Prostate gland (tissue), 2 donors: ENCODE measurements around the gene PER2. TPM values are rescaled to one million over a fixed set of nuclear protein-coding genes. Genes with fewer than 3 reads are reported as not detected.

Source experiments
- DNase-seq: peaks from one replicate; pipeline ENCODE4 v3.0.0-alpha.2; 2019; ENCODE audit warnings: low spot score
- H3K27ac ChIP-seq, 2 donors: fragments of 200-600 bp; sonication (generic); 2 replicates each; pipeline ENCODE4 v1.5.1; 2017 to 2019
- H3K27me3 ChIP-seq: fragments of 200-600 bp; sonication (generic); replicated peaks from 2 replicates; pipeline ENCODE4 v1.5.1; 2019; ENCODE audit not compliant: insufficient read depth
- H3K36me3 ChIP-seq, 2 donors: fragments of 200-600 bp; sonication (generic); 1 replicate in 1 of 2; 2 replicates in 1 of 2; pipeline versions ENCODE4 v1.5.1 to v1.8.1; 2017 to 2019
- H3K4me1 ChIP-seq: fragments of 200-600 bp; sonication (generic); replicated peaks from 2 replicates; pipeline ENCODE4 v1.5.1; 2019
- H3K4me3 ChIP-seq, 2 donors: fragments of 200-600 bp; sonication (generic); 2 replicates each; pipeline ENCODE4 v1.5.1; 2017 to 2019
- H3K9me3 ChIP-seq: fragments of 200-600 bp; sonication (generic); 2 replicates; pipeline ENCODE4 v1.5.1; 2017
- CTCF ChIP-seq, 4 experiments: fragments of 200-600 bp in 2 of 4; fragments of 450-650 bp in 2 of 4; sonication (generic) in 2 of 4; IDR thresholded peaks; 1 replicate in 3 of 4; 2 replicates in 1 of 4; pipeline ENCODE4 v1.5.1; 2016 to 2019; ENCODE audit warnings: antibody characterized with exemption in 4 of 4, mild to moderate bottlenecking in 2 of 4, moderate library complexity in 2 of 4
- POLR2A ChIP-seq: fragments of 450-650 bp; IDR thresholded peaks from one replicate; pipeline ENCODE4 v1.6.1; 2016; ENCODE audit warnings: antibody characterized with exemption, mild to moderate bottlenecking
- POLR2AphosphoS5 ChIP-seq: sonication (generic); formaldehyde crosslinking; IDR thresholded peaks from one replicate; pipeline ENCODE4 v1.6.1; 2017; ENCODE audit warnings: antibody characterized with exemption
- WGBS: methylation state at CpG from one replicate; pipeline ENCODE4 v1.1.5; 2018; 5-methylcytosine and 5-hydroxymethylcytosine counted together
- intact Hi-C: fragments of 100-400 bp; cut with DNase I; formaldehyde crosslinking; loops from one replicate; pipeline ENCODE4 v1.14.2; 2022
- total RNA-seq, 2 donors: library from RNA; depleted of rRNA; stranded (reverse); fragments of >200 nt; gene quantifications; one replicate each; pipeline ENCODE4 v1.1.0, GENCODE V29; 2016

The PER2 gene
- total RNA-seq, 2 donors from 2014 or later, result 24.0 to 53.1 TPM

DNA sequence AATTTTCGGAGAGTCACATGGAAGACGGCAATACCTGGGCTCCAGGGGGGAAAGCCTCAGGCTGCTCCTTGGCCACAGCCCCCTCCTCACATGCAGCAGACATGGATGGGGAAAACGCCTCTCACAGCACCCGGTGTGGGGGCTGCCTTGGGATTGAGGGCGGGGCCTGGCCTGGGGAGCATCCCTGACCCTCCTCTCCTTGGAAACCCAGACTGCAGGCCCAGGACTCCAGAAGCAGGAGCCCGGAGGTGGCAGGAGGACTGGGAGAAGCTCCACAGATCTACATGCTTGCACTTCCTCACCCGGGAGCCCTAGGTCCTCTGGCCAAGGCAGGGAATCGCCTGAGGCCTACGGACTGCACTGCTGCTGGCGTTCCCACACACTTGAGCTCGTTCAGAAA lies 36.4 kb downstream of the PER2 start:
- Histone ChIP-seq H3K4me1 (no peaks in the 10 kb centered on the region), H3K9me3 (no peaks in the 10 kb centered on the region), H3K36me3 (peaks cover 20 to 24% of the 10 kb centered on the region in 2 donors), H3K27me3 (no peaks in the 10 kb centered on the region), H3K4me3 (no peak overlapping the region), H3K27ac (no peak overlapping the region)
- TF ChIP-seq POLR2AphosphoS5 (no peak), POLR2A (no peak), CTCF (IDR thresholded peaks at IDR 0.05) (no peak)
- intact Hi-C loops, result no loop called here
- DNase-seq, result no peak
- WGBS, result 85% methylated on average over 11 of the region's 11 CpGs

DNA sequence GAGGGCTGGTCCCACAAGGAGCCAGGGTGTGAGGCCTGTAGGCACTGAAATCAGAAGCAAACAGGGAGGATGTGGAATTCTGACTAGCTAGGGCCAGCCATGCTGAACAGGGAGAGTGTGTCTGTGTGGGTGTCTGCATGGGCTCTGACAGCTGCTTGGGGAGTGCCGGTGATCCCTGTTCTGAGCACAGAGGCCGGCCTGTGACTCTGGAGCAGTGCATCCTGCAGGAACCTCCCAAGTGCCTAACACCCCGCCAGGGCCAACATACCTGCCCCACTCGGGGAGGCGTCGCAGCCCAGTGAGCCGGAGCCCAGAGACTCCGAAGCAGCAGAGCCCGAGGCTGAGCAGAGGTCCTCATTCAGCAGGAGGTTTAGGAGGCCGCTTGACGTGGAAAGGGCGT lies 37.1 kb downstream of the PER2 start:
- H3K27ac ChIP-seq, result no peak overlapping the region
- peaks cover 20 to 24% of the 10 kb centered on the region in 2 donors for H3K36me3 ChIP-seq
- DNase-seq, result no peak
- H3K4me1 ChIP-seq, result no peaks in the 10 kb centered on the region
- WGBS, result 88% methylated on average over 11 of the region's 12 CpGs
- intact Hi-C loops, result no loop called here
- no peak overlapping the region for H3K4me3 ChIP-seq
- no peaks in the 10 kb centered on the region for H3K9me3 ChIP-seq
- TF ChIP-seq POLR2A, result no peak
- no peak for TF ChIP-seq CTCF (IDR thresholded peaks at IDR 0.05)
- no peak for TF ChIP-seq POLR2AphosphoS5
- H3K27me3 ChIP-seq, result no peaks in the 10 kb centered on the region

GRCh38 chr2:238250896-238251295 lies 37.5 kb downstream of the PER2 start:
- Histone ChIP-seq H3K27ac (no peak overlapping the region), H3K4me1 (no peaks in the 10 kb centered on the region), H3K36me3 (peaks cover 20 to 24% of the 10 kb centered on the region in 2 donors), H3K4me3 (no peak overlapping the region), H3K27me3 (no peaks in the 10 kb centered on the region), H3K9me3 (no peaks in the 10 kb centered on the region)
- WGBS, result 98% methylated on average over 7 of the region's 7 CpGs
- TF ChIP-seq POLR2AphosphoS5 (no peak), POLR2A (no peak), CTCF (IDR thresholded peaks at IDR 0.05) (no peak)
- intact Hi-C loops, result no loop called here
- DNase-seq, result no peak

DNA sequence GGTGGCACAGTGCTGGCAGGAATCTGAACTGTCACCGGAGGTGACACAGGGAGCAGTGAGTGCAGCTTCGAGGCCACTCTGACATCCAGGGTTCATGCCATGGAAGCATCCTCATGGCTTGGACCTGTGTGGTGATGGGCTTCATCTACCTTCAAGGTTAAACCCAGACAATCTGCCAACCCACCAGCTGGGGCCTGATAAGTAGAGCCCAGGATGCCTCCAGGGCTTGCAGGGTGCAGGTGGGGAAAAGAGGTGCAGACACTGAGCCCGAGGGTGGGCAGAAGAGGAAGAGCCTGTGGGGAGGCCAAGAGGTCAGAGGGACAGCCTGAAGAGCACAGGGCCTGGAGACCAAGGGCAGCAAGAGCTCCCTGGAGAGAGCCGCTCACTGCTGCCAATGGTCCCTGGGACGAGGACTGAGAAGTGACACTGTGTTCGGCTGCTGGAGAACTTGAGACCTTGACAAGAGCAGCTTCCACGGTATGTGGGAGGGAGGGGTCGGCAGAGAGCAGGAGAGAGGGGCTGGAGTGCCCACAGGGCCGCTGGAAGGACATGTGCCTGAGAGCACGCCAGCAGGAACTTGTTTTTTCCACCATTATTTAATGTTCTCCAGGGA lies 40.5 kb downstream of the PER2 start:
- DNase-seq, result no peak
- no peak for TF ChIP-seq POLR2AphosphoS5
- no peak for TF ChIP-seq CTCF (IDR thresholded peaks at IDR 0.05)
- no peak for TF ChIP-seq POLR2A
- intact Hi-C loops, result no loop called here
- H3K36me3 ChIP-seq, result peaks cover 7 to 16% of the 10 kb centered on the region in 2 donors
- 78% methylated on average over 10 of the region's 10 CpGs for WGBS
- no peaks in the 10 kb centered on the region for H3K27me3 ChIP-seq
- H3K4me1 ChIP-seq, result peaks cover 6% of the 10 kb centered on the region
- no peak overlapping the region for H3K4me3 ChIP-seq
- no peaks in the 10 kb centered on the region for H3K9me3 ChIP-seq
- H3K27ac ChIP-seq, result no peak overlapping the region

DNA sequence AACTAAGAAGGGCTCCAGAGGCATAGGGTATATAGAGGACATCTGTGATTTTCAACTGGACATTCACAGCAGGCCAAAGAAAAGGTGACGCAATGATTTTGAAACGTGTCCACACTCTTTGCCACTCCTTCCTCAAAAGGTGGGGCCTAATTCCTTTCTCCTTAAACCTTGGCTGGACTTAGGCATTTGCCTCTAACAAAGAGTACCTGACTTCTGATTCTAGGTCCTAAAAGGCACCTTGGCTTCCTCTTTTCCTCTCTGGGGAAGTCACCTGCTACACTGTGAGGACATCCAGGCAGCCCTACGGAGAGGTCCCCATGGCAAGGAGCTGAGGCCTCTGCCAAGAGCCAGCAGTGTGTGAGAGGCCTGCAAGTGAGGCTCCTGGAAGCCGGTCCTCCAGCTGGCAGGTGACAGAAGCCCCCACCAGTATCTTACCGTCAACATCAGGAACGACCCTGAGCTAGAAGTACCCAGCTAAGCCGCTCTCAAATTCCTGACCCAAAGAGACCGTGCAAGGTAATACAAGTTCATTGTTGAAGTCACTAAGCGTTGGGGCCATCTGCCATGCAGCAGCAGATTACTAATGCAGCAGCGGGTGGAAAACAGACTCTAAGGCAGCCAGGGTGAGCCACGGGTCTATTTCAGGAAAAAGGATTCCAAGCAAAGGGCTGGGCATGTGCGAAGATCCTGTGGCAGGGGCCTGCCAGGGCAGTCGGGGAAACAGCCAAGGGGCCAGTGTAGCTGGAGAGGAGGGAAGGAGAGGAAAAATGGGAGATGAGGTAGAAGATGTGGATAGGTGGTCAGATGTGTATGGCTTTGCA lies 41.2 kb downstream of the PER2 start:
- H3K27me3 ChIP-seq, result no peaks in the 10 kb centered on the region
- no peaks in the 10 kb centered on the region for H3K9me3 ChIP-seq
- WGBS, result 87% methylated on average over 13 of the region's 13 CpGs
- DNase-seq, result no peak
- peaks cover 7 to 16% of the 10 kb centered on the region in 2 donors for H3K36me3 ChIP-seq
- H3K27ac ChIP-seq, result no peak overlapping the region
- intact Hi-C loops, result no loop called here
- no peak overlapping the region for H3K4me3 ChIP-seq
- no peak for TF ChIP-seq POLR2A
- TF ChIP-seq CTCF (IDR thresholded peaks at IDR 0.05), result no peak
- peaks cover 7% of the 10 kb centered on the region for H3K4me1 ChIP-seq
